Measurements from ENCODE around the gene SNAPC4. TPM values are rescaled to one million over a fixed set of nuclear protein-coding genes. Genes with fewer than 3 reads are reported as not detected.
A peak's percentile ranks its signal among the peaks of the same experiment; 100 is the strongest.

The SNAPC4 gene
- total and polyA plus RNA-seq, 9 of the 15 experiments (the other 6 are each of a cell fraction or from before 2014, with no cell fraction given): 0.21 to 21.8 (median 8.8) TPM

DNA sequence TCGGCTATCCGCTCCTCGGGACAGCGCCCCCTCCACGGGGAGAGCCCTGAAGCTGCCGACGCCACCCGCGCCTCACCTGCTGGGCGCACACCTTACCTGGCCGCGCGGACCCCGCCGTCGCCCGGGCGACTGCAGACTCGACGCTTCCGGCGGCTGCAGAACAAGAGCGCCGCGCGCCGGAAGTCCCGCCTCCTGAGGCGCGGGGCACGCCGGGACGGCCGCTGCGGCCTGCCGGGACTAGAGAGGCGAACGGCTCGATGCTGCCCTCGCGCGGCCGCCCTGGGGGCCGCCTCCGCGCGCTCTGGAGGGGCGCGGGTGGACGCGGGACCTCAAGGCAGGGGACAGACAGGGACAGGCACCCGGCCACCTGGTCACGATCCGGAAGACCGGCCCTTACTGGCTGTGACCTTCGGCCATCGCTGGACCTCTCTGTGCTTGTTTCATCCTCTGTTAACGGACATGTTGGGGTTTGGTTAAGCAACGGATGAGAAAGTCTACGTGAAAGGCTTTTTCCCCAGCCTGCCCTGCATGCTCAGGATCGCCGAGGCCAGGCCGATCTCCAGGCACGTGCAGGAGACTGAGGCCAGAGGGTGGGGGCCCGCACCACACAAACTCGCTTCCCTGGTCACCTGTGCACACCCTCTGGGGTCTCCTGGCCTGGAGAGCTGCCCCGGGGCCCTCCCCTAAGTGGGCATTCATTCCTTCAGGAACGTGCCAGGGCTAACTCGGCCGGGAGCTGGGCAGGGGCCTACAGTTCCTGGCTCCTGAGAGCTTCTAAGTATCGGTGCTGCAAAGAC is at the start of gene SNAPC4 (continued):
- TF ChIP-seq BMI1 (IDR thresholded peaks at IDR 0.05; ENCODE audit: low read length) (peak; percentile 48; the same call in 1 of the 2 replicates), BRD4 (IDR thresholded peaks at IDR 0.05) (0 out of 2 replicates have a peak, but pooled peaks have one; percentile 55), TOE1 (IDR thresholded peaks at IDR 0.05; ENCODE audit: borderline replicate concordance) (no peak; the same call in 1 of the 2 replicates), TOE1 (CRISPR knock-in tag; IDR thresholded peaks at IDR 0.05; ENCODE audit: borderline replicate concordance, low read depth) (no peak), MED1 (CRISPR knock-in tag; IDR thresholded peaks at IDR 0.05; ENCODE audit: borderline replicate concordance) (0 out of 2 replicates have a peak, but pooled peaks have one; percentile 42), SP1 (CRISPR knock-in tag; IDR thresholded peaks at IDR 0.05) (0 out of 2 replicates have a peak, but pooled peaks have one; percentile 3), ZBTB1 (CRISPR knock-in tag; IDR thresholded peaks at IDR 0.05; ENCODE audit: borderline replicate concordance, low read depth) (0 out of 2 replicates have a peak, but pooled peaks have one; percentile 11), ESRRA (IDR thresholded peaks at IDR 0.05; ENCODE audit: borderline replicate concordance, low read depth) (peak; percentile 47; the same call in 1 of the 2 replicates), POU5F1 (IDR thresholded peaks at IDR 0.05; ENCODE audit: borderline replicate concordance, low read depth, low read length, partially characterized antibody) (peak; percentile 24), ZZZ3 (IDR thresholded peaks at IDR 0.05) (no peak), TCF3 (CRISPR knock-in tag; IDR thresholded peaks at IDR 0.05) (no peak), CTBP1 (IDR thresholded peaks at IDR 0.05; ENCODE audit: borderline replicate concordance) (peak; percentile 80; the same call in 1 of the 2 replicates), ZNF57 (CRISPR knock-in tag; IDR thresholded peaks at IDR 0.05) (no peak), MAFK (IDR thresholded peaks at IDR 0.05; ENCODE audit: low read length) (no peak), MXD1 (CRISPR knock-in tag; IDR thresholded peaks at IDR 0.05; ENCODE audit: borderline replicate concordance, poor library complexity, severe bottlenecking) (peak; percentile 26), ZNF699 (CRISPR knock-in tag; IDR thresholded peaks at IDR 0.05; ENCODE audit: insufficient replicate concordance) (no peak), ZNF436 (CRISPR knock-in tag; IDR thresholded peaks at IDR 0.05) (no peak), MTA2 (IDR thresholded peaks at IDR 0.05; ENCODE audit: low read depth) (no peak), TFAM (CRISPR knock-in tag; conservative IDR thresholded peaks at IDR 0.05) (no peak), RBM39 (optimal IDR thresholded peaks at IDR 0.05; ENCODE audit: low read depth, low read length) (no peak)
- TF ChIP-seq, protein P1, sequence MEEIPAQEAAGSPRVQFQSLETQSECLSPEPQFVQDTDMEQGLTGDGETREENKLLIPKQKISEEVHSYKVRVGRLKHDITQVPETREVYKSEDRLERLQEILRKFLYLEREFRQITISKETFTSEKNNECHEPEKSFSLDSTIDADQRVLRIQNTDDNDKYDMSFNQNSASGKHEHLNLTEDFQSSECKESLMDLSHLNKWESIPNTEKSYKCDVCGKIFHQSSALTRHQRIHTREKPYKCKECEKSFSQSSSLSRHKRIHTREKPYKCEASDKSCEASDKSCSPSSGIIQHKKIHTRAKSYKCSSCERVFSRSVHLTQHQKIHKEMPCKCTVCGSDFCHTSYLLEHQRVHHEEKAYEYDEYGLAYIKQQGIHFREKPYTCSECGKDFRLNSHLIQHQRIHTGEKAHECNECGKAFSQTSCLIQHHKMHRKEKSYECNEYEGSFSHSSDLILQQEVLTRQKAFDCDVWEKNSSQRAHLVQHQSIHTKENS (CRISPR knock-in tag; IDR thresholded peaks at IDR 0.05): no peak
- TF ChIP-seq, protein P2, sequence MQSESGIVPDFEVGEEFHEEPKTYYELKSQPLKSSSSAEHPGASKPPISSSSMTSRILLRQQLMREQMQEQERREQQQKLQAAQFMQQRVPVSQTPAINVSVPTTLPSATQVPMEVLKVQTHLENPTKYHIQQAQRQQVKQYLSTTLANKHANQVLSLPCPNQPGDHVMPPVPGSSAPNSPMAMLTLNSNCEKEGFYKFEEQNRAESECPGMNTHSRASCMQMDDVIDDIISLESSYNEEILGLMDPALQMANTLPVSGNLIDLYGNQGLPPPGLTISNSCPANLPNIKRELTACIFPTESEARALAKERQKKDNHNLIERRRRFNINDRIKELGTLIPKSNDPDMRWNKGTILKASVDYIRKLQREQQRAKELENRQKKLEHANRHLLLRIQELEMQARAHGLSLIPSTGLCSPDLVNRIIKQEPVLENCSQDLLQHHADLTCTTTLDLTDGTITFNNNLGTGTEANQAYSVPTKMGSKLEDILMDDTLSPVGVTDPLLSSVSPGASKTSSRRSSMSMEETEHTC (IDR thresholded peaks at IDR 0.05): no peak
- TF ChIP-seq, protein P3, sequence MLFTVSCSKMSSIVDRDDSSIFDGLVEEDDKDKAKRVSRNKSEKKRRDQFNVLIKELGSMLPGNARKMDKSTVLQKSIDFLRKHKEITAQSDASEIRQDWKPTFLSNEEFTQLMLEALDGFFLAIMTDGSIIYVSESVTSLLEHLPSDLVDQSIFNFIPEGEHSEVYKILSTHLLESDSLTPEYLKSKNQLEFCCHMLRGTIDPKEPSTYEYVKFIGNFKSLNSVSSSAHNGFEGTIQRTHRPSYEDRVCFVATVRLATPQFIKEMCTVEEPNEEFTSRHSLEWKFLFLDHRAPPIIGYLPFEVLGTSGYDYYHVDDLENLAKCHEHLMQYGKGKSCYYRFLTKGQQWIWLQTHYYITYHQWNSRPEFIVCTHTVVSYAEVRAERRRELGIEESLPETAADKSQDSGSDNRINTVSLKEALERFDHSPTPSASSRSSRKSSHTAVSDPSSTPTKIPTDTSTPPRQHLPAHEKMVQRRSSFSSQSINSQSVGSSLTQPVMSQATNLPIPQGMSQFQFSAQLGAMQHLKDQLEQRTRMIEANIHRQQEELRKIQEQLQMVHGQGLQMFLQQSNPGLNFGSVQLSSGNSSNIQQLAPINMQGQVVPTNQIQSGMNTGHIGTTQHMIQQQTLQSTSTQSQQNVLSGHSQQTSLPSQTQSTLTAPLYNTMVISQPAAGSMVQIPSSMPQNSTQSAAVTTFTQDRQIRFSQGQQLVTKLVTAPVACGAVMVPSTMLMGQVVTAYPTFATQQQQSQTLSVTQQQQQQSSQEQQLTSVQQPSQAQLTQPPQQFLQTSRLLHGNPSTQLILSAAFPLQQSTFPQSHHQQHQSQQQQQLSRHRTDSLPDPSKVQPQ (CRISPR knock-in tag; IDR thresholded peaks at IDR 0.05; ENCODE audit: borderline replicate concordance): no peak
